GM19438 (cell line): ENCODE results near the gene TAGAP.
"Not testable (repeated sequence)": the region's sequence is repeated elsewhere in the genome, so short reads cannot be mapped to it uniquely, and the experiment has no call there.

Experiments used
- ATAC-seq: cut with Tn5 transposase; IDR thresholded peaks from one replicate; pipeline ENCODE4 v1.9.1; 2021; ENCODE audit warnings: low read depth; ENCODE audit not compliant: unreplicated experiment

TAGAP gene

GRCh38 chr6:159047891-159048685 is 3.3 kb upstream of the TAGAP start:
- ATAC-seq, result no peak

GRCh38 chr6:159045801-159046200 is 1.0 kb upstream of the TAGAP start:
- ATAC-seq, result no peak

- no peak for ATAC-seq
These were observed 844 bp downstream of the TAGAP start for GRCh38 chr6:159043947-159044346.

- ATAC-seq, result no peak
These were observed 1.5 kb downstream of the TAGAP start for GRCh38 chr6:159043251-159043650.

- no peak for ATAC-seq
These were observed 2.0 kb downstream of the TAGAP start for GRCh38 chr6:159042826-159043181.

- ATAC-seq, result no peak
These were observed 2.6 kb downstream of the TAGAP start for GRCh38 chr6:159042003-159042825.

GRCh38 chr6:159041181-159041580 is 3.6 kb downstream of the TAGAP start:
- no peak for ATAC-seq

GRCh38 chr6:159039885-159040258 is 4.9 kb downstream of the TAGAP start:
- no peak for ATAC-seq

GRCh38 chr6:159038914-159039884 is 5.6 kb downstream of the TAGAP start:
- peak; percentile 78 for ATAC-seq

- ATAC-seq, result not testable (repeated sequence)
These were observed 6.5 kb downstream of the TAGAP start for GRCh38 chr6:159038318-159038717.

GRCh38 chr6:159037756-159038290 is 7.0 kb downstream of the TAGAP start:
- ATAC-seq, result no peak

GRCh38 chr6:159036673-159037072 is 8.1 kb downstream of the TAGAP start:
- no peak for ATAC-seq

GRCh38 chr6:159035891-159036290 is 8.9 kb downstream of the TAGAP start:
- no peak for ATAC-seq

GRCh38 chr6:159033160-159034049 is 11.4 kb downstream of the TAGAP start:
- ATAC-seq, result no peak

GRCh38 chr6:159031846-159032245 is 12.9 kb downstream of the TAGAP start:
- ATAC-seq, result no peak

GRCh38 chr6:159030168-159030567 is 14.6 kb downstream of the TAGAP start:
- ATAC-seq, result no peak

GRCh38 chr6:159025224-159025623 is 19.6 kb downstream of the TAGAP start:
- not testable (repeated sequence) for ATAC-seq

- ATAC-seq, result no peak
These were observed 20.9 kb downstream of the TAGAP start for GRCh38 chr6:159023893-159024292.

- no peak for ATAC-seq
These were observed 24.8 kb downstream of the TAGAP start for GRCh38 chr6:159020011-159020410.
